GM18951 (cell line): ENCODE data around the gene LLGL2.
A peak's percentile ranks its signal among the peaks of the same experiment; 100 is the strongest.
"Not testable (repeated sequence)": the region's sequence is repeated elsewhere in the genome, so short reads cannot be mapped to it uniquely, and the experiment has no call there.

ENCODE experiments used
- POLR2A ChIP-seq: IDR thresholded peaks from 4 replicates; pipeline ENCODE4 v1.6.1; 2011; ENCODE audit warnings: mild to moderate bottlenecking; ENCODE audit not compliant: insufficient read length, insufficient read depth; ENCODE audit errors: extremely low read depth
- in situ Hi-C: fragments of 300-500 bp; cut with MboI; formaldehyde crosslinking; loops from one replicate; pipeline ENCODE4 v1.12.0; 2022; ENCODE audit warnings: low sequenced_read_pairs, mixed read lengths, inconsistent platforms; ENCODE audit not compliant: unreplicated experiment

Gene LLGL2

DNA sequence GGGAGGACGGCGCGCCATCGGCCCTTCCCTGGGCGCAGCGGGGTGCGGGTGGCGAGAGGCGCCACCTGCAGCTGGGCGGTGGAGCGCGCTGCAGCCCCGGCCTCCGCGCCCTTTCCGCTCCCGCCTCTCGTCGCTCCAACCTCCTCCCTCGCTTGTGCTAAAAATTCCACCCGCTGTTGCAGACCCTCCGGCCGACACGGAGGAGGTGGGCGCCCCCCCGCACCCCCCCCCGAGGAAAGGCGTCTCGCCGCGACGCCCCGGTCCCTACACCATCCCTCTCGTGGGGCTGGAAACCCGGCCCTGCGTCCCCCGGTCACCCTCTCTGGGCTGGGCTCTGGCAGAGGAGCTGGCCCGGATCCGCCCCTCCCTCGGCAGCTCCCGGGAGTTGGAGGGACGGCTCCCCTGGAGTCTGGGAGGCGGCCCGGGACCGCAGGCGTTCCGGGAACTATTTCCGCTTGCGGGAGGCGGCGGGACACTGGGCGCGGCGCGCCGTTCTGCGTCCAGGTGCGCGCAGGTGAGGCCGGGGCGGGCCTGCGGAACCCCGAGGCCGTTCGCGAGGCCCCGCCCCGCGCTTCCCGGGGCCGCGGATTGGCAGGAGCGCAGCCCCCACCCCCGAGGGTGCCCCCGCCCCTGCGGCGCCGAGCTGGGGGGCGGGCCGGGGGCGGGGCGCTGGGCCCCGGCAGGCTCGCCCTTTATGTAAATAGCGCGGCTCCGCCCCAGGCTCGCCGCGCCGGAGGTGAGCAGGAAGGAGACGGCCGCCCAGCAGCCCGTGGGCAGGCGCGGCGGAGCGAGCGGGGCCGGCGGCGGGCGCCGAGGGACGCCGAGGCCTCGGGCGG is at the start of gene LLGL2:
TSS of gene LLGL2 (plus strand) at position 728 of the 836 bp plus-strand sequence. CDS start 17,730 bp downstream, outside the sequence.
- peak; percentile 70 for TF ChIP-seq POLR2A
- in situ Hi-C loops = no loop called here

DNA sequence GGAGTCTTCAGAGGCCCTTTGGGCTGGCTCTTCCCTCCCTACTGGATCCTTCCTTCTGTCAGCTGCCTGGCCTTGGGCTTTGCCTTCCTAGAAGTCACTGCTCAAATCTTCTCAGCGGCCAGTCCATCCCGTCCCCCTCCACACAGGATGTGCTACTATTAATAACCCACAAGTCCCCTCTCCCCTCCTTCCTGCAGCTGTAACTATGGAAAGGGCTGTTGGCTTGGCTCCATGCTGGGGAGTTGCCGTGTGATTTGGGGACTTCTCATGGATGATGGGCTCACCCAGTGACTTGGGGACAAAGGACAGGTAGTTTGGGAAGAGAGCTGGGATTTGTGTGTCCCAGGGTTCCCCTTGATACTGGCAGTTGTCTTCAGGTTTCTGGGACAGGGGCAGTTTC is 49.6 kb upstream of the LLGL2 start:
- in situ Hi-C loops = no loop called here
- no peak for TF ChIP-seq POLR2A

DNA sequence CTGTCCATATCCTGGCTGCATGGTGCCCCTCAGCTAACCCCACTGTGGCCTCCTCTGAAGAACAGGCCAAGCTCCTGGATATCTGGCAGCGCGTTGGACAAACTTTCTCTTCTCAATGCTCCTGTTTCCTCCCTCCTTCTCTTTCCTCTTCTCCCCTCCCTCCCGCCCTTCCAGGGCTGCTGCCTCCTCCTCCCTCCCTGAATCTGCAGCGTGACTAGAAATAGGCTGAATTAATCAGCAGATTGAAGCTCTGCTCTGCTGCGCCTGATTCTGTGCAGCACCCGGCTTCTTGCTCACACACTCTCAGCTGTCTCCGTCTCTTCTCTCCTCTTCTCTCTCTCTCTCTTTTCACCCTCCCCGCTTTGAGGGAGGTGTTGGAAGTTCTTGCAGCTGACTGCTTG is 49.2 kb upstream of the LLGL2 start:
- in situ Hi-C loops = no loop called here
- TF ChIP-seq POLR2A = no peak

DNA sequence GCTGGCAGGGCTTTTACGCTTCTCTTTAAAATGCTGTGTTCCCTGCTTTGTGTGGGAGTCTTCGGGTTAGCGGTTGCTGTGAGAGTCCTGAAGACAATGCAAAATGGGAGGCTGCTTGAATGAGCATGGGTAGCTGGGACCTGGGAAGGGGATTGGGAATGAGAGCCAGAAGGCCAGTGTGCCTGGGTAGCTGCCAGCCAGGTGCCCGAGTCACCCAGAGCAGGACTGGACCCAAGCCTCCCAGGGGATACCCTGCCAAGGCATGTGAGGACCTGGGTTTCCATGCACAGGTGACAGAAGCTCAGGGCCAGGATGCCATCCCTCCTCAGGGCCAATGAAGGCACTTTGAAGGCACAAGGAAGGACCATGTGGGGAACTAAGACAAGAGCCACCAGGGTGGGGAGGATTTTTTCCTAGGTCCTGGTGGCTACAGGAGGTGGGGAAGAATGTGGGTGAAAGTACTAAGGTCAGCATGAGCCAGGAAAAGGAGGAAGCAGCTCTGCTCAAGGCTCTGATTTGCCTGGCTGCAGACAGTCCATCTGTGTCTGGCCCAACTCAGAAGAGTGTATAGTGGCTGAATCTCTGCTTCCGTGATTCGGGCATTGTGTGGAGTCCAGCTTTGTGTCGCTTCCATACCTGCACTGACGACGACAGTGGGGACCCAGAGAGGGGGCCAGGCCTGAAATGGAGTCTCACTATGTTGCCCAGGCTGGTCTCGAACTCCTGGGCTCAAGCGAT is 48.6 kb upstream of the LLGL2 start:
- in situ Hi-C loops = no loop called here
- no peak for TF ChIP-seq POLR2A

- in situ Hi-C loops = not testable (repeated sequence)
These were observed 48.0 kb upstream of the LLGL2 start for GRCh38 chr17:75477490-75477862.

GRCh38 chr17:75478508-75478907 is 47.0 kb upstream of the LLGL2 start:
- in situ Hi-C loops = no loop called here
- no peak for TF ChIP-seq POLR2A

GRCh38 chr17:75480281-75480680 is 45.2 kb upstream of the LLGL2 start:
- in situ Hi-C loops = no loop called here
- no peak for TF ChIP-seq POLR2A

- in situ Hi-C loops = no loop called here
- TF ChIP-seq POLR2A = no peak
These were observed 44.1 kb upstream of the LLGL2 start for GRCh38 chr17:75481194-75482068.

- in situ Hi-C loops = no loop called here
- no peak for TF ChIP-seq POLR2A
These were observed 43.2 kb upstream of the LLGL2 start for GRCh38 chr17:75482098-75482942.

- in situ Hi-C loops = no loop called here
- no peak for TF ChIP-seq POLR2A
These were observed 39.8 kb upstream of the LLGL2 start for GRCh38 chr17:75485688-75486087.

DNA sequence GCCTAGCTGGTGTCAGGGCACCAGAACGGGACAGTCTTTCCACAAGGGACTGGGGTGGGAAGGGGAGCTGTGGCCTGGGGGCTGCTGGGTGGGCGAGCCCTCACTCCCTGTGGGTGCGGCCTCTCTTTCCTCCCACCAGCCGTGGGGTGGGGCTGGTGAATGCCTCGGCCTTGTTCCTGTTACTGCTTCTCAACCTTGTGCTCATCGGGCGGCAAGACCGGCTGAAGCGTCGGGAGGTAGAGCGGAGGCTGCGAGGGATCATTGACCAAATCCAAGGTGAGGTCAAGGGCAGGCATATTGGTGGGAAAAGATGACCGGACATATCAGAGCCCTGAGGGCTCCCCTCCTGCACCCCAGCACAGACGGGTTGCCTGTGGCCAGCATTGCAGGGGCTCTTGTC is 39.3 kb upstream of the LLGL2 start:
- TF ChIP-seq POLR2A = no peak
- in situ Hi-C loops = no loop called here

DNA sequence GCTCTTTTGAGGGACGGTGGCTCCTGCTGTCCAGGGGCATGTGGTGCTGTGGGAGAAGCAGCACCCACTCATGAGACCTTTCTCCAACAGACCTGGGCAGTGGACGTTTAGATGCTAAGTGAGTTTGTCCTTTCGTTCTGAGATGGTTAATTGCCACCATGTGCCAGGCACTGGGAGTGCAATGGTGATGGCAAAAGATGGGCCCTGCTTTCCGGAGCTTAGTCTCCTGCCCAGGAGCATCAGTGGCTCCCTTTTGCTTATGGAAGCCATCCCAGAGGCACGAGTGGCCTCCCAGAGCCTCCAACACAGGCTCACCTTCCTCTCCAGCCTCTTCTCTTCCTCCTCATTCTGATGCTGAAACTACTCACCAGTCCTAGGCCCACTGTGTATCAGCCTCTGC is 38.5 kb upstream of the LLGL2 start:
- no peak for TF ChIP-seq POLR2A
- in situ Hi-C loops = no loop called here
